Keratinocyte (primary cell): ENCODE data around the gene FAAH.

ENCODE experiments used
- CTCF ChIP-seq, 3 experiments: IDR thresholded peaks in 1 of 3; conservative IDR thresholded peaks in 1 of 3; optimal IDR thresholded peaks in 1 of 3; 2 replicates in 2 of 3; 3 replicates in 1 of 3; pipeline versions ENCODE3 to v1.5.1; 2011; ENCODE audit warnings: low read length in 3 of 3, mild to moderate bottlenecking in 3 of 3, moderate library complexity in 2 of 3, control low read depth in 1 of 3, inconsistent platforms in 1 of 3; ENCODE audit not compliant: insufficient read depth in 2 of 3; ENCODE audit errors: extremely low read depth in 1 of 3
- EZH2 ChIP-seq: IDR thresholded peaks from one replicate; pipeline ENCODE4 v1.6.1; 2012; ENCODE audit warnings: inconsistent platforms, mild to moderate bottlenecking, low read length, moderate library complexity

GRCh38 chr1:46449223-46450159, 55.4 kb downstream of the FAAH start:
- TF ChIP-seq EZH2 (no peak), CTCF (optimal IDR thresholded peaks at IDR 0.05 in 1 of 3, IDR thresholded peaks at IDR 0.05 in 1 of 3, conservative IDR thresholded peaks at IDR 0.05 in 1 of 3; ENCODE audit: extremely low read depth in 1 of 3, insufficient read depth in 2 of 3, low read length in 3 of 3) (no peak)
